K562 (cell line): ENCODE measurements around the gene CCDC102B. TPM values are rescaled to one million over a fixed set of nuclear protein-coding genes. Genes with fewer than 3 reads are reported as not detected.

Experiments
- CREBBP ChIP-seq: IDR thresholded peaks from one replicate; pipeline ENCODE4 v1.6.1; 2012; ENCODE audit warnings: low read depth, mild to moderate bottlenecking, control low read depth, inconsistent platforms, low read length
- FOXM1 ChIP-seq, 2 experiments: fragments of 450-650 bp in 1 of 2; sonication (generic) in 1 of 2; formaldehyde crosslinking in 1 of 2; IDR thresholded peaks; 2 replicates each; pipeline versions ENCODE4 v1.6.1 to v1.9.0; 2017 to 2022; ENCODE audit warnings: low read depth in 2 of 2, mild to moderate bottlenecking in 2 of 2, missing genetic modification reagents in 1 of 2, moderate library complexity in 1 of 2
- MEF2D ChIP-seq: conservative IDR thresholded peaks from 2 replicates; pipeline ENCODE4 v1.6.1; 2016; ENCODE audit warnings: low read depth, missing genetic modification characterization, missing compliant biosample characterization
- REST ChIP-seq, 2 experiments: fragments of 450-650 bp; formaldehyde crosslinking in 1 of 2; IDR thresholded peaks; 2 replicates each; pipeline versions ENCODE4 v1.4.0 to v1.6.1; 2014 to 2020; ENCODE audit warnings: mild to moderate bottlenecking in 2 of 2, borderline replicate concordance in 1 of 2, low read depth in 1 of 2
- SREBF1 ChIP-seq: fragments of 150-350 bp; IDR thresholded peaks from 2 replicates; pipeline ENCODE4 v1.6.1; 2014; ENCODE audit warnings: antibody characterized with exemption, low read depth, low read length, borderline replicate concordance
- polyA plus RNA-seq, 8 experiments: library from polyadenylated mRNA; depleted of rRNA in 4 of 8; stranded (reverse) in 5 of 8; unstranded in 3 of 8; fragments of >200 nt; fragmentation: Nextera tagmentation in 2 of 8; fragmentation: Illumina TruSeq in 1 of 8; extraction: Ambion mirVana in 2 of 8; extraction: Trizol in 1 of 8; gene quantifications; 2 replicates each; pipeline versions ENCODE4 v1.2.1 to v1.2.3, GENCODE V29; 2011 to 2014; ENCODE audit warnings: inconsistent platforms in 1 of 8, missing spikeins in 1 of 8
- total RNA-seq, 7 experiments: library from RNA; depleted of rRNA in 6 of 7; stranded (reverse); fragments of >200 nt in 6 of 7; fragmentation: Illumina TruSeq in 2 of 7; extraction: Trizol in 2 of 7; gene quantifications; 2 replicates each; pipeline versions ENCODE4 v1.2.1 to v1.2.3, GENCODE V29; 2011 to 2021; ENCODE audit warnings: low replicate concordance in 1 of 7

Gene CCDC102B
- total and polyA plus RNA-seq, 9 of the 15 experiments (the other 6 are each of a cell fraction or from before 2014, with no cell fraction given): 0.18 to 1.5 (median 0.73) TPM

DNA sequence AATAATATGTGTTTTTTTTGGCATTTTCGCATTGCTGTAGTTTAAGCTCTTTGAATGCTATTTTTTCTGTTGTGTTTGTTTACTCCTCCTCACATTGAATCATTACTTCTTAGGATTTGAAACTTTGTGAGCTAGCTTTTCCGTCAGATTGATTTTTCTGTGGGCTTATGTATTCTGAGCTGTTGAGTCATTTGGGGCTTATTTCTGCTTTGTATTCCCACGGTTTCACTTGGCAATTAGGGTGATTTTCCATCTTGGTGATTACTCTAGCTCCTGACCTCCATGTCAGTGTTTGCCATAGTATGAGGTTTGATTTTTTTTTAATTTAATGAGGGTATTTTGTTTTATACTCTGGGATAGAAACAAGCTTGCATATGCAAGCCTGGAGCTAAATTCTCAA lies 200.0 kb downstream of the CCDC102B start (continued):
- TF ChIP-seq MEF2D (tag): no peak
- no peak for TF ChIP-seq SREBF1
- no peak for TF ChIP-seq CREBBP
- TF ChIP-seq REST (IDR thresholded peaks at IDR 0.05; ENCODE audit: borderline replicate concordance): no peak
- no peak for TF ChIP-seq REST (CRISPR knock-in tag; IDR thresholded peaks at IDR 0.05; ENCODE audit: low read depth)
- no peak for TF ChIP-seq FOXM1 (IDR thresholded peaks at IDR 0.05; ENCODE audit: low read depth)
- no peak for TF ChIP-seq FOXM1 (CRISPR knock-in tag; IDR thresholded peaks at IDR 0.05; ENCODE audit: low read depth)
